GM21528 (cell line): ENCODE measurements around the gene RXRA.

Source experiments
- ATAC-seq: cut with Tn5 transposase; IDR thresholded peaks from one replicate; pipeline ENCODE4 v1.9.1; 2021; ENCODE audit warnings: mild to moderate bottlenecking, moderate library complexity; ENCODE audit not compliant: unreplicated experiment, low FRiP score

The RXRA gene

DNA sequence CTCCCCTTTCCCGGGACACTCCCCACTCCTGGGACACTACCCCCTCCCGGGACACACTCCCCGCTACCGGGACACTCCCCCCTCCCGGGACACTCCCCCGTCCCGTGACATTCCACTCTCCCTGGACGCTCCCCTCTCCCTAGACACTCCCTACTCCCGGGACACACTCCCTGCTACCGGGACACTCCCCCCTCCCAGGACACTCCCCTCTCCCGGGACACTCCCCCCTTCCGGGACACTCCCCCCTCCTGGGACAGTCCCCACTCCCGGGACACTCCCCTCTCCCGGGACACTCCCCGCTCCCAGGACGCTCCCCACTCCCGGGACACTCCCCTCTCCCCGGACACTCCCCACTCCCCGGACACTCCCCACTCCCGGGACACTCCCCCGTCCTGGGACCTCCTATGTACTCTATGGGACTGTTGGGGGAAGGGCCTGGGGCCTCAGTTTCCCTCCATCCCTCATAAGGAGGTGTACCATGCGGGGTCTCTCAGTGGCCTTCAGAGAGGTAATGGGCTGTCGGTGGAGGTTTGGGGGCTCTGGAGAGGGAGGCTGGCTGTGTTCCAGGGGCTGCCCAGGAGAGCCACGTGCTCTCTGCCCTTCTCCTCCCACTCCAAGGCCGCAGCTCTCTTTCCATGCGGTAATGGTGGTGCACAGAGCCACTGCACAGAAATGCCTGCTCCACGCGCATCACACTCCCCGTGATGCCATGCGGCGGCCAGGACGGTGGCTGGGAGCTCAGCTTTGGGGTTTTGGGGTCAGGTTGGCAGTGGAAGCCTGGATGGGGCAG is 96.2 kb downstream of the RXRA start:
- ATAC-seq, result no peak

DNA sequence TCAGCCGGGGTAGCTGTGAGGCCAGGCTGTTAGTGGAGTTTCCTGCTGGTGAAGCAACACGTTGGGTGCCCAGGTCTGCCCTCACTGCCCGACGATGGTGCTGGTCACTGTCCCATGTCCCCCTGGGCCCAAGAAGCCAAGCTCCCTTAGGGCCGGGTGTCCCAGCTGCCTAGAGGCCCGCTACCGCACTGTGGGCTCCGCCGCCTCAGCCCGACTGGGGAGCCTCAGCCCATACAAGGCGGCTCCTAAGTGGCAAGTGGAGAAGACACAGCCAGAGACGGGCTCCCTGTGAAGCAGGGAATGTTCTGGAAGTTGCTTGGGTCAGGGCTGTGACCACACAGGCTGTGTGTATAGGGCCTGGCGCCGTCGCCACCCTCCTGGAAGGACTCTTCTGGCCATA is 96.9 kb downstream of the RXRA start:
- no peak for ATAC-seq

DNA sequence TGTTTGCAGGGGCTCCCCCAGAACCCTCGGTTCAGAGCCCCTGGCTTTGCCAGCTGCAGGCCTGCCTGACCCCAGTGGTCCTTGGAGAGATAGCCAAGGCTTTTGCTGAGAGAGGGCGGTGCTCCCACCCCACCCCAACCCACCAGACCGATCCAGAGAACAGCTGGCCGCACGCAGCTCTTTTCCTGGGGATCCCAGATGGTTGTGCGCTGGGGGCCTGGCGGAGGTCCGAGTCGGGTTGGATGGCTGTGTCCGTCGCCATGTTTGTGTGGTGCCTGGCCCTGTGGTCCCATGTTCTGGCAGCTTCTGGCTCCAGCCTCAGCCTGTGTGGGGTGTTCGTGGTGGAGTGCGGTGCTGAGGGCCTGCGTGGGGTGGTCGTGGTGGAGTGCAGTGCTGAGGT is 97.5 kb downstream of the RXRA start:
- no peak for ATAC-seq

DNA sequence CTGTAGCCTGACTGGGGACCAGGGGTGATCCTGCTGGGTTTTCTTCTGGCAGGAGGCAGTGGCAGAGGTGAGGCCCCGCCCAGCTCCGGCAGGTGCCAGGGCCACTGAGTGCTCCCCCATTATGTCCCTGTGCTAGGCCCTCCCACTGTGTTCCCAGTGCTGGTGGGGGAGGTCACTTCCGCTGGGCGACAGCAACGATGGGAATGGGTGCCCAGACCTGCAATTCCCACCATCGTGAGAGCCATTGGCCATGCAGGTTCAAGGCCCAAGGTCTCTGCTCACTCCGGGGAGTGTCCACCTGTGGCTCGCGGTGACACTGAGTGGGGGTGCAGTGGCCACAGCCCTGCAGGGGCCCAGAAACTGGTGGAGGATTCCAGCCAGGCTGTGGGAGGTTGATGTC is 98.6 kb downstream of the RXRA start:
- no peak for ATAC-seq

DNA sequence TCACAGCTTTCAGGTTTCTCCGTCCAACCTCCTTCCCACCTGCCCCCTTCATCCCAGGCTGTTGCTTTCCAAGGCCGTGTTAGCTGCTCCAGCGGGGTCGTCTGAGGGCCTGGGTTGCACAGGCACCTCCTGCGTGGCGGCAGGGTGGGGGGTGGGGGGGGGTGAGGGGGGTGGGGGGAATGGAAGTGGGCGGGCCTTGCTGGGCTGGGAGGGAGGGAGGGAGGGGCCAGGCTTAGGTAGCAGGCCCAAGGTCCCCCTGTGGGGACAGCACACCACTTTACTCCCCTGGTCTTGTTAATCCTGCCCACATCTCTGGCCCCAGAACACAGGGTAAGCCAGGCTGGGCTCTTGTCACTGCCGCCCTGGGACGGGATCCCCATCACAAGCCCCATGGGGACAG is 99.1 kb downstream of the RXRA start:
- no peak for ATAC-seq

DNA sequence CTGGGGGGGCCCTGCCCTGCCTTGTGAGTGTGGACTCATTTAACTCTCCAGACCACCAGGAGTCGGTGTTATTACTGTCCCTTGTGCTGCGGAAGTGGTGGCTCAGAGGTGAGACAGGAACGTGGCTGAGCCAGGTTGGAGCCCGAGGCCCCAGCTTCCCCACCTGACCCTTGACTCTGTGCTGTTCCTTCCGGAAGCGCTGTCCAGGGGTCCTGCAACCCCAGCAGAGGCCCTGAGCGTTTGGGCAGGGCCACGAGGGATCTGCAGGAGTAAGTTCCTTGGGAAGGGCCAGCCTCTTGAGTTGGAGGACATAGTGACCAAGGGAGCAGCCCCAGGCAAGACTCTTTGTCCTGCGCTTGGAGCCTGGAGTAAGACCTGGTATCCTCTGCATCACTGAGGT is 99.6 kb downstream of the RXRA start:
- ATAC-seq, result no peak

DNA sequence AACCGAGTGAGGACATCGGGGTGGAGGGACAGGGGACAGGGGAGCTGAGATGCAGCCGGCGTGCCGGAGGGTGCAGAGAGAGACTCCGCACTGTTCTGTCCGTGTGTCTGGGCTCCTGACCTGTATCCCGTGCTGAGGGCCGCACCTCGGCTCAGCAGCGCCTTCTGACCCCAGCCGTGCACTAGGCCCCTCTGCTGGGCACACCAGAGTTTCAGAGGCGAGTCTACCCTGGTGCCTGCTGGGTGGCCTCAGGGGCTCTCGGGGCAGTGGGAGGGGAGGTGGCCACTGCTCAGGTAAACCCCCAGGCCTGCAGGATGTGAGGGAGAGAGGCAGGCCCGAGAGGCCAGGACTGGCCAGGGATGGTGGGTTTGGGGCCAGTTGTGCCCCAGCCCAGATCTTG is 100.2 kb downstream of the RXRA start:
- ATAC-seq, result no peak

DNA sequence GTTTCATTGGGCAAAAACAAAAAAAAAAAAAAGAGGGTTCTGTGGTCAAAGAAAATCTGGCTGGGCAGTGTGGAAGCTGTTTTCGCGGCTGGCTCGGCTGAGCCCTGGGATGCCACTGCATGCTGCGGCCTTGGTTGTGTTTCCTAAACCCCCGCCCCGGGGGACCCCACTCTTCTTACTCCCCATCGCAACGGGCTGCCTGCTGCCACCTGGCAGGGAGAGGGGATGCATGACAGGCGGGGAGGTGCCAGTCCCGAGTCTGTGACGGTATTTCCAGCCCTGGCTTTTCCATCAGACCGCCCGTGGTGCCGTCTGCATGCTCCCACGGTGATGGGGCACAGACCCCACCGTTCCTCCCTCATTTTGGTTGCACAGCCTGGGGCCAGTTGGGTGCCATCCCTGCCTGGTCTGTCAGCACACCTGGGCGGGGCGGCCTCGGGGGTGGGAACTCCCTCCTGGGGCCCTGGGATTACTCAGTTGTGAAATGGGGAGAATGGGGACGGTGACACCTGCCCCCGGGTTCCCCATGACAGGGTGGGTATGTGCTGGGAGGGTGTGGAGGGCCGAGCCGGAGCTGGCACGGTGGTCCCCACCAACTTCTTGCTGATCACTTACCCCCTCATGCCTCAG is 101.0 kb downstream of the RXRA start:
- no peak for ATAC-seq

DNA sequence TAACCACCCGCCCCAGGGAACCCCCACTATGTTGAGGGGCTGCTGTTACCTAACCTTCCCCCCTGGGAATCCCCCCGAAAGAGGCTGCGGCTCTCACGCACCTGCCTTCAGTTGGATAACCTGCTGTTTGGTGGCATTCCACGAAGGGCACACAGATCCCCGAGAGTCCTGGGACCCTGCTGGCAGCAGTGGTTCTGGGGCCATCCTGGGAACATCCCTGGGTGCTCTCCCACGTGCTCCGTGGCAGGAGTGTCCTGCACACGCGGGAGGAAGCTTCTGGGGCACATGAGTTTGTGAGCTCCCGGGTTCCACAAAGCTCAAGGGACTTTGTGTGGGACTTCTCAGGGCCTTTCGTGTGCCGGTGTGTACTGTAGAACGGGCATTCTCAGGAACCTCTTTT is 102.3 kb downstream of the RXRA start:
- ATAC-seq, result no peak

DNA sequence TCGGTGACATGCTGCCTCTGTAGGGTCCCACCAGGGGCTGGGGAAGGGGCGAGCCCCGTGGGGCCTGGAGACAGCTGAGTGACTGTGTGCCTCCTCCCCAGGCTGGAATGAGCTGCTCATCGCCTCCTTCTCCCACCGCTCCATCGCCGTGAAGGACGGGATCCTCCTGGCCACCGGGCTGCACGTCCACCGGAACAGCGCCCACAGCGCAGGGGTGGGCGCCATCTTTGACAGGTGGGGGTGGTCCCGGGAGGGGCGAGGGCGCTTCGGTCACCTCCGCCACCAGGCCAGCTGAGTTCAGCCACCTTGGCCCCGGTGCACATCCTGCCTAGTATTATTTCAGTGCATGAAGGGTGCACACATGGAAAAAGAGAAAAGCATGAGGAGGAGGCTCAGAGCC is 102.8 kb downstream of the RXRA start:
- no peak for ATAC-seq

DNA sequence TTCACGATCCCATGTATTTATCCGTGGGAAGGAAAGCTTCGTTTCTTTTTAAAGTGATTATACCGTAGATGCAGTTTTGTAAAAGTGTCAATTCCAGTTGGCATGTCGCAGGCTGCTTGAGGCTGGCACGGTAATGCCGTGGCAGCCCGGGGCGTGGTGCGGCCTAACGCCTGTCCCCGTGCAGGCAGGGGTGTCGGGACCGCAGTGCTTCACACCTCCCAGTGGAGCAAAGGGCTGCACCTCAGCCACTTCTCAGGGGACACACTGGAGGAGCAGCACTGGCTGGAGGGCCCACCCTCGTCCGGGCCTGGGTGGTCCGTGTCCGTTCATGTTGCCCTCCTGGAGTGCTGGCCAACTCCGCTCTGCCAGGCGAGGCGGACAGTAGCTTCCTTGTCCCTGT is 103.2 kb downstream of the RXRA start:
- ATAC-seq, result no peak

DNA sequence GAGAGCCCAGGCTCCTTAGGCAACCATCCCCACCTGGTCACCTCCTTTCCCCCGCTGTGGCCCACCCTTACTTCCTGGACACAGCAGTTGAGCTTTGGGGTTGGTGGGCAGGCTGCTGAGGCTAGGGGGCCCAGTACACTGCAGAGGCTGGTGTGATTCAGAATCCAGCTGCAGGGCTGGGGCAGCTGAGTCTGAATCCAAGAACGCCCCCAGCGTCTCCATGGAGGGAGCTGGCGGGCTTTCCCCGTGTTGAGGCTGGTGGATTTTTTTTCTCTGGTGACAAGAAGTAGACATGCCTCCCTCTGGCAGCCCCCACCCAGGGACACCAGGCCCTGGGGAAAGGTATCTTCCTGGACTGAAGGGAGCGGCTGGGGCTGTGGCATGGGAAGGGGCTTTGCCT is 104.8 kb downstream of the RXRA start:
- no peak for ATAC-seq

DNA sequence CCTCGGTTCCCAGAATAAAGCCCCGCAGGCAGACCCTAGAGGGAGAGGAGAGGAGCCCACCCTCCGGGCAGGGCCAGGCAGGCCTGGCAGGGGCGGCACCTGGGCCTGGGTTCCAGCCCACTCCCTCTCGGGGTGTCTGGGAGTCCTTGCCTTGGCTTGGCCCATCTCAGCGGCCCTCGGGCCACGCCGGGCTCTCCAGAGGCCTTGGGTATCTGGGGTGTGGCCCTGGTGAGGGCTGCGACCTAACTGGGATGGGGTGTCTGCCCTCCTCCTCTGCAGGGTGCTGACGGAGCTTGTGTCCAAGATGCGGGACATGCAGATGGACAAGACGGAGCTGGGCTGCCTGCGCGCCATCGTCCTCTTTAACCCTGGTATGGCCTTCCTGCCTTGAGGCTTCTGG is 105.4 kb downstream of the RXRA start:
- ATAC-seq, result no peak

DNA sequence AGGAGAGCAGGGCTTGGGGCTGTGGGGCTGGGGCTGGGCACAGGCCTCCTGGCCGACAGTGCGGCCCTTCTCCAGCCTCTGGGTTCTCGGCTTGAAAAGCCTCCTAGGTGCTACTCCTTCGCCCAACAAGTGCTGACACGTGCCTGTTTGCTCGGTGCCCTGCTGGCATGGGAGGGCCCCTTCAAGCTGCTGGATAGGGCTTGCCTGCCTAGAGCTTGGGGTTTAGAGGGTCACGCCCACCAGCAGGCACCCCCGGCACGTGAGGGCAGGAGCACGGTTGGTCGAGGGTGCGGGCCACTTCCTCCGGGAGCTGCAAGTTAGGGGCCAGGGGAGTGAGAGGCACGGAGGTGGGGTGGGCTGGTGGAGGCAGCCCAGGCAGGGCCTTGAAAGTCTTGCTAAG is 106.2 kb downstream of the RXRA start:
- ATAC-seq, result no peak

DNA sequence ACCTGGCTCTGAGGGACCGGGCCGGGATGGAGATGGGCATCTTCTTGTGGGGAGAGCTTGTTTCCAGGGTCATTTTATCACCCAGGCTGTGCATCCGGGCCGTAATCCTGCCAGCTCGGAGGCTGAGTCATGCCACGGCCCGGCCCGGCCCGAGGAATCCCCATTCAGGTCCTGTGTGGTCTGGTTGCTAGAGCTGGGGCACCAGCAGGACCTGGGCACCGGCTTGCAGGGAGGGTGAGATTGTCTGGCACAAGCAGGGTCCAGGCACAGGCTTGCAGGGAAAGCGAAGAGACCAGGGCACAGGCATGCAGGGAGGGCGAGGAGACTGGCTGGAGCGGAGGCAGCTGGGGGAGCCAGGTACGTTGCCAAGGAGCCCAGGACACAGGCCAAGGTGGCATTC is 106.8 kb downstream of the RXRA start:
- ATAC-seq, result no peak

DNA sequence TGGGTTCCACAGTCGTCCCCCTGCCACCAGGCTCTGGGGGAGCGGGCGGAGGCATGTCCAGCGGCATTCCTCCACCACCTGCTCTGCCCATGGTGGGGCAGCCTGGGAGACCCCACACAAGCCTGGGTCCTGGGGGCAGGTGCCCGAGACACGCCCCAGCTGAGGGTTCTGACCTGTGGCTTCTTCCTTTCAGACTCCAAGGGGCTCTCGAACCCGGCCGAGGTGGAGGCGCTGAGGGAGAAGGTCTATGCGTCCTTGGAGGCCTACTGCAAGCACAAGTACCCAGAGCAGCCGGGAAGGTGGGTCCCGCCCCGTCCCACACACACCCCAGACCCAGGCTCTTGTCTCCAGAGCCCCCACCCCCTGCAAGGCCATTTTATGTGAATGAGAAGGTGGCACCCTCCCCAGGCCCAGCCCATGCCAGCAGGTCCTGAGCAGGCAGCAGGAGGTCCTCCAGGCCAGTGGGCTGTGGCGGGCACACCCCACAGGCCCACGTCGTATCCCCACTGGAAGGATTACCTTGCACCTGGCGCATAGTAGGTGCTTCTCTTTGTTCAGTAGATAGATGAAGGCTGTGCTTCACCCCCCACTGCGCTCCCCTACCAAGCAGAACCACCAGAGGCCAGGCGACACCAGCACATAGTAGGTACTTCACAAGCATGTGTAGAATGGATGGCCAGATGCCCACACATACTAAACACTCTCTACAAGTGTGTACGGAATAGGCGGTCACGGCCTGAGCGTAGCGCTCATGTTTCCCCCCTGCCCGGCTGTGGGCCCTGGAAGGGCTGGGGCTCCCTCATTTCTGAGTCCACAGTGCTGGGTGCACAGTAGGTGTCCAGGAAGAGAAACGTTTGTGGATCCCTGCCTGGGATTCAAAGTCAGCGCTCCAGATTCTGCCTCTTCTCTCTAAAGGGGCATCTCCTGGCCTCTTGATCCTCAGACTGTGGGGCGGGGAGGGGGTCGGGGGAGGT is 107.9 kb downstream of the RXRA start:
- ATAC-seq, result no peak

DNA sequence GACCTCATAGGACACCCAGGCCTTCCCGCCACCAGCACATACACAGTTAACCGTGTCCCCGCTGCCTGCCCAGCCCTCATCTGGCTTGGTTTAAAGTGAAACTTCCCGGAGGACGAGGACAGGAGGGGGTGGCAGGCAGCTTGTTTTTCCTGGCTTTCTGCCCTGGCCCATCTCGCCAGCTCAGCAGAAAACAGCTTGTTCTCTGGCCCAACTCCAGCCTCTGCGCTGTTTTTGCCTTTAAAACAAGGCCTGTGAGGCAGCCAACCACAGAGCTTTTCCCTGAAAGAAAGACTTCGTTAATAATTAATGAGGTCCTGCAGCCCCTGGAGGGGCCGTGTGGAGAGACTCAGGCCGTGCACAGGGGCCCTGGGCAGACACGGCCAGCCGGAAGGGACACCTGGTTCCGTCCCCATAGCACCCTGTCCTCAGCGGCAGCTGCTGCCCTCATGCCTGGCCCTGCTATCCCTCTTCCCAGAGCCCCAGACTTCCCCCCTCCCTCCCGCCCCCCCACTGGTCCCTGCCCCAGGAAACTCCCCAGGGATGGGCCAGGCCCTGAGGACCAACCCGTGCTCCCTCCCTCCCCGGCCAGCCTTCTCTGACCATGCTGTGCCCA is 108.7 kb downstream of the RXRA start:
- ATAC-seq, result no peak

DNA sequence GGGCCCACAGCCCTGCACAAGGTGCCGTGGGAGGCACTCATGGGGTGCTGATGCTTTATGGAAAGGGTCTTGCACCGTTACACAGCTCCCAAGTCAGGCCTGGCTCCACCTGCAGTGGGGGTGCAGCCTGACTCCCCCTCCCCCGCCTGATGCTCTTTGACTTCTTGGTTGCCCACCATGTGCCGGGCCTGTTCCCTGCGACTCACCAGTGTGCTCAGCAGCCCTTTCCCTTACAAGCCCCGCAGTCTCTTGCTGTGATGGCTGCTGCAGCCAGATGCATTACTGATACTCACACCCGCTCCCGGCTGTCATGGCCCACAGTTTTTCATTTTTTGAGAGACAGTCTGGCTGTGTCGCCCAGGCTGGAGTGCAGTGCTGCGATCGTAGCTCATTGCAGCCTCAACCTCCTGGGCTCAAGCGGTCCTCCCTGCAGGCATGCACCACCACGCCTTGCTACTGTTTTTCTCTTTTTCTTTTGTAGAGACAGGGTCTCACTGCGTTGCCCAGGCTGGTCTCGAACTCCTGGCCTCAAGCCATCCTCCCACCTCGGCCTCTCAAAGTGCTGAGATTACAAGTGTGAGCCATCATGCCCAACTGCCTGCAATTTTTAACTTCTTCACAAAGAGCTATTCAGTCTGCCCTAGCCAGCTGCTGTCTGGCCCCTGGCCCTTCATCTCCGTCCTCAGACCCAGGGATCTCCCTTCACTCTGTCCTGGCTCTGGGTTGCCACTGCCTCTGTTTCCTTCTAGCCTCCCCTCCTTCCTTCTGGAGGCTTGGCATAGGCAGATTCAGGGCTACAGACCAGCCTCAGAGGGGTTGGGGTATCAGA is 109.5 kb downstream of the RXRA start:
- ATAC-seq, result no peak

DNA sequence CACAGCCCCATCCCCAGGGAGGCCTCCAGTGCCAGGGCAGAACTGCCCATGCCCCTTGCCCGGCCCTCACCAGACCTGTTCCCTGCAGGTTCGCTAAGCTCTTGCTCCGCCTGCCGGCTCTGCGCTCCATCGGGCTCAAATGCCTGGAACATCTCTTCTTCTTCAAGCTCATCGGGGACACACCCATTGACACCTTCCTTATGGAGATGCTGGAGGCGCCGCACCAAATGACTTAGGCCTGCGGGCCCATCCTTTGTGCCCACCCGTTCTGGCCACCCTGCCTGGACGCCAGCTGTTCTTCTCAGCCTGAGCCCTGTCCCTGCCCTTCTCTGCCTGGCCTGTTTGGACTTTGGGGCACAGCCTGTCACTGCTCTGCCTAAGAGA is 110.1 kb downstream of the RXRA start:
- ATAC-seq, result no peak

DNA sequence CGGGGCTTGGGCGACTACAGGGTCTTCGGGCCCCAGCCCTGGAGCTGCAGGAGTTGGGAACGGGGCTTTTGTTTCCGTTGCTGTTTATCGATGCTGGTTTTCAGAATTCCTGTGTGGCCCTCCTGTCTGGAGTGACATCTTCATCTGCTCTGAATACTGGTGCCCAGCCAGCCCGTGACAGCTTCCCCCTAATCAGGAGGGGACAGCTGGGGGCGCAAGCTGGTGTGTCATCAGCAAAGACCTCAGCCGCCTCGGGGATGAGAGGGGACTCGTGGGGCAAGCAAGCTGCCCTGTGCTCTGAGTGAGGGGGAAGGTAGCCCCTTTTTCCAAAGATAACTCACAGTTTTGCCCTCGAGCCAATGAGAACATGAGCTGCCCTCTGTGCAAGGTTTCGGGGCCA is 110.7 kb downstream of the RXRA start:
- no peak for ATAC-seq
